ENCODE data around the gene C19orf47. TPM values are rescaled to one million over a fixed set of nuclear protein-coding genes. Genes with fewer than 3 reads are reported as not detected.

The C19orf47 gene
- total RNA-seq (ENCODE audit: low replicate concordance), result 1.2 and 9.1 TPM in 2 replicates

DNA sequence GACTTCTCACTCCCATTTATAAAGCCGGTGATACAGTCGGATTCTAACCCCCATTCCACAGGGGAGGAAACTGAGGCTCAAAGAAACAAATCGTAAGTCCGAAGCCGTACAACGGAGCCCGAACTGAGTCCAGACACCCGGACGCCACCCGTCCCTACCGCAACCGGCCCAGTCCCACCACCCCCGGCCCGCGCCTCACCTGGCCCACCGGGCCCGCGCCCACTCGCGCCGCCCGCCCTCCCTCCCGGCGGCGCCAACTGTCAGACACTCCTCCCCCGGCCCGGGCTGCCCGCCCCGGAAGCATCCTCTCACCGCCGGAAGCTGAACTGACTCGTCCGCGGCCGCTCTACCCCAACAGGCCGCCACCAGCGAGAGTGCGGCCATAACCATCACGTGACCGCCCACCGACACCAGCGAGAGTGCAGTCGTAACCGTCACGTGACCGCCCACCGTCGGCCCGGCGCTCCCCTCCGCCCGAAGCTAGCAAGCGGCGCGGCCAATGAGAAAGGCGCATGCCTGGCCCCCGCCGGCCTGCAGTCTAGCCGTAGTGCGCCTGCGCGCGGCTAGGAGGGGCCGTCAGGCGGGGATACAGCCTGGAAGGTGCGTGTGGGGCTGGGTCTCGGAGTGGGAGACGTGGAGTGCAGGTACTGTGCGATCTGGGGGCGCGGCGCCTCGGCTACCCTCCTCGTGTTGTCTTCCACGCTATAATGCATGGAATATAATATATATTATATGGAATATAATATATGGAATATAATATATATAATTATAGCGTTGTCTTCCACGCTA is at the start of gene C19orf47, which contains the start of gene PLD3:
Gene C19orf47 (minus strand): TSS at position 273 of the 789 bp plus-strand sequence. CDS start 6,540 bp downstream, outside the sequence.
Gene PLD3 (plus strand): TSS at position 571 of the 789 bp plus-strand sequence. CDS start 17,789 bp downstream, outside the sequence.
- H3K4me3 ChIP-seq (ENCODE audit: low read depth, low read length), result peak within 1 kb of the TSS; percentile 98
- TF ChIP-seq, protein P1, sequence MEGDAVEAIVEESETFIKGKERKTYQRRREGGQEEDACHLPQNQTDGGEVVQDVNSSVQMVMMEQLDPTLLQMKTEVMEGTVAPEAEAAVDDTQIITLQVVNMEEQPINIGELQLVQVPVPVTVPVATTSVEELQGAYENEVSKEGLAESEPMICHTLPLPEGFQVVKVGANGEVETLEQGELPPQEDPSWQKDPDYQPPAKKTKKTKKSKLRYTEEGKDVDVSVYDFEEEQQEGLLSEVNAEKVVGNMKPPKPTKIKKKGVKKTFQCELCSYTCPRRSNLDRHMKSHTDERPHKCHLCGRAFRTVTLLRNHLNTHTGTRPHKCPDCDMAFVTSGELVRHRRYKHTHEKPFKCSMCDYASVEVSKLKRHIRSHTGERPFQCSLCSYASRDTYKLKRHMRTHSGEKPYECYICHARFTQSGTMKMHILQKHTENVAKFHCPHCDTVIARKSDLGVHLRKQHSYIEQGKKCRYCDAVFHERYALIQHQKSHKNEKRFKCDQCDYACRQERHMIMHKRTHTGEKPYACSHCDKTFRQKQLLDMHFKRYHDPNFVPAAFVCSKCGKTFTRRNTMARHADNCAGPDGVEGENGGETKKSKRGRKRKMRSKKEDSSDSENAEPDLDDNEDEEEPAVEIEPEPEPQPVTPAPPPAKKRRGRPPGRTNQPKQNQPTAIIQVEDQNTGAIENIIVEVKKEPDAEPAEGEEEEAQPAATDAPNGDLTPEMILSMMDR (IDR thresholded peaks at IDR 0.05; ENCODE audit: insufficient read depth, low read length), result no peak
- DNase-seq (ENCODE audit: low read depth), result peak; percentile 99

DNA sequence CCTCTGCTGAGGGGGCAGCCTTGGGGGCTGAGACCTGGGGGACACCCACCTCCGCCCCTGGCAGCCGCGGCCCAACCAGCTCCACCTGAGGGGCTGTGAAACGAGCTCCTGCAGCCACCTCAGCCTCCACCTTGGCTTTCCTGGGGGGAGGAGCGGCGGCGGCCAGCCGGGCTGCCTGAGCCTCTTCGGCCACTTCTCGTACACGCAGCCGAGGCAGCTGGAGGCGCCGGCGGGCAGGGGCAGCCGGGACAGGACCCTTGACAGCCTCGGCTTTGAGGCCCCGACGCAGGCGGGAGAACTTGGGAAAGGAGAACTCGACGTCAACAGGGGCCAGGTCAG is 49.3 kb upstream of the C19orf47 start:
- TF ChIP-seq, protein P1 (IDR thresholded peaks at IDR 0.05; ENCODE audit: insufficient read depth, low read length), result no peak
- no peak overlapping the region for H3K4me3 ChIP-seq (ENCODE audit: low read depth, low read length)
- DNase-seq (ENCODE audit: low read depth), result no peak

- DNase-seq (ENCODE audit: low read depth), result no peak
- TF ChIP-seq, protein P1 (IDR thresholded peaks at IDR 0.05; ENCODE audit: insufficient read depth, low read length), result no peak
- no peak overlapping the region for H3K4me3 ChIP-seq (ENCODE audit: low read depth, low read length)
Measured at GRCh38 chr19:40396886-40397567, 48.8 kb upstream of the C19orf47 start.

DNA sequence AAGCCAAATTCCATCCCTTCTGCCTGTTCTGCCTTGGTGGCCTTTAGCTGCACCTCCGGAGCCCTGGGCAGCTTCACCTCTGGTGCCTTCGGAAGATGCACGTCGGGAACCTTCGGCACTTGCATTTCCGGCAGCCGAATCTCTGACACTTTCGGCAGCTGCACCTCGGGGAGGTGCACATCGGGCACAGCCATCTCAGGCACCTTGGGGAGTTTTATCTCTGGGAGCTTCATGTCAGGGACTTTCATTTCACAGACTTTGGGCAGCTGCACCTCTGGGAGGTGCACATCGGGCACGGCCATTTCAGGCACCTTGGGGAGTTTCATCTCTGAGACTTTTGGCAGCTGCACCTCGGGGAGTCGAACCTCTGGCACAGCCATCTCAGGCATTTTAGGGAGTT is 47.8 kb upstream of the C19orf47 start:
- H3K4me3 ChIP-seq (ENCODE audit: low read depth, low read length), result no peak overlapping the region
- DNase-seq (ENCODE audit: low read depth), result no peak
- TF ChIP-seq, protein P1 (IDR thresholded peaks at IDR 0.05; ENCODE audit: insufficient read depth, low read length), result no peak

GRCh38 chr19:40394816-40395210 is 46.6 kb upstream of the C19orf47 start:
- TF ChIP-seq, protein P1 (IDR thresholded peaks at IDR 0.05; ENCODE audit: insufficient read depth, low read length), result no peak
- H3K4me3 ChIP-seq (ENCODE audit: low read depth, low read length), result no peak overlapping the region
- no peak for DNase-seq (ENCODE audit: low read depth)

- no peak overlapping the region for H3K4me3 ChIP-seq (ENCODE audit: low read depth, low read length)
- TF ChIP-seq, protein P1 (IDR thresholded peaks at IDR 0.05; ENCODE audit: insufficient read depth, low read length), result no peak
- no peak for DNase-seq (ENCODE audit: low read depth)
Measured at GRCh38 chr19:40393894-40394815, 46.0 kb upstream of the C19orf47 start.

Data from fibroblast of the aortic adventitia (primary cell).